HepG2 (cell line): ENCODE measurements around the gene KRTAP3-1. TPM values are rescaled to one million over a fixed set of nuclear protein-coding genes. Genes with fewer than 3 reads are reported as not detected.

ENCODE experiments used
- BRCA1 ChIP-seq: sonication (generic); formaldehyde crosslinking; IDR thresholded peaks from 2 replicates; pipeline ENCODE4 v1.4.0; 2020; ENCODE audit warnings: missing genetic modification reagents
- E2F1 ChIP-seq: sonication (generic); formaldehyde crosslinking; IDR thresholded peaks from 2 replicates; pipeline ENCODE4 v1.5.0; 2020; ENCODE audit warnings: missing genetic modification reagents
- ETS1 ChIP-seq: sonication (generic); formaldehyde crosslinking; IDR thresholded peaks from 2 replicates; pipeline ENCODE4 v1.4.0; 2020; ENCODE audit warnings: missing genetic modification reagents
- GABPB1 ChIP-seq: IDR thresholded peaks from 2 replicates; pipeline ENCODE4 v1.6.1; 2016; ENCODE audit warnings: mild to moderate bottlenecking, missing genetic modification reagents, moderate library complexity, missing compliant biosample characterization
- HOXA5 ChIP-seq: sonication (generic); formaldehyde crosslinking; IDR thresholded peaks from 2 replicates; pipeline ENCODE4 v1.4.0; 2020; ENCODE audit warnings: missing genetic modification reagents
- JUN ChIP-seq: sonication (generic); formaldehyde crosslinking; IDR thresholded peaks from 2 replicates; pipeline ENCODE4 v1.4.0; 2020; ENCODE audit warnings: mild to moderate bottlenecking, missing genetic modification reagents
- KAT7 ChIP-seq: IDR thresholded peaks from 2 replicates; pipeline ENCODE4 v1.6.1; 2018; ENCODE audit warnings: borderline replicate concordance, missing compliant biosample characterization
- NFE2 ChIP-seq: sonication (generic); formaldehyde crosslinking; IDR thresholded peaks from 2 replicates; pipeline ENCODE4 v1.4.0; 2020; ENCODE audit warnings: missing genetic modification reagents
- NFE2L1 ChIP-seq: sonication (generic); formaldehyde crosslinking; IDR thresholded peaks from 2 replicates; pipeline ENCODE4 v1.4.0; 2020; ENCODE audit warnings: missing genetic modification reagents, mild to moderate bottlenecking, borderline replicate concordance
- NFKB2 ChIP-seq: sonication (generic); formaldehyde crosslinking; IDR thresholded peaks from 2 replicates; pipeline ENCODE4 v1.4.0; 2020; ENCODE audit warnings: missing genetic modification reagents, borderline replicate concordance
- PHB2 ChIP-seq: fragments of 450-650 bp; IDR thresholded peaks from 2 replicates; pipeline ENCODE4 v1.6.1; 2018; ENCODE audit not compliant: partially characterized antibody
- POLR2AphosphoS2 ChIP-seq: IDR thresholded peaks from 2 replicates; pipeline ENCODE4 v1.6.1; 2011; ENCODE audit warnings: low read depth, low read length, improper control_type of control experiment
- PRDM10 ChIP-seq: sonication (generic); formaldehyde crosslinking; IDR thresholded peaks from 2 replicates; pipeline ENCODE4 v1.4.0; 2020; ENCODE audit warnings: low read depth, missing genetic modification reagents
- ZFP90 ChIP-seq: sonication (generic); formaldehyde crosslinking; IDR thresholded peaks from 2 replicates; pipeline ENCODE4 v1.8.0; 2022; ENCODE audit warnings: missing genetic modification reagents, mild to moderate bottlenecking, inconsistent platforms, borderline replicate concordance
- ZNF18 ChIP-seq: sonication (generic); formaldehyde crosslinking; IDR thresholded peaks from 2 replicates; pipeline ENCODE4 v1.8.0; 2022; ENCODE audit warnings: mild to moderate bottlenecking, missing genetic modification reagents; ENCODE audit not compliant: insufficient replicate concordance
- ZNF589 ChIP-seq: sonication (generic); formaldehyde crosslinking; conservative IDR thresholded peaks from 2 replicates; pipeline ENCODE4 v1.8.0; 2022; ENCODE audit warnings: mild to moderate bottlenecking, moderate library complexity, missing genetic modification reagents
- ZNF660 ChIP-seq: sonication (generic); formaldehyde crosslinking; IDR thresholded peaks from 2 replicates; pipeline ENCODE4 v1.5.1; 2020; ENCODE audit warnings: mild to moderate bottlenecking, low read depth, missing genetic modification reagents, borderline replicate concordance
- polyA plus RNA-seq, 8 experiments: library from polyadenylated mRNA; depleted of rRNA in 3 of 8; stranded (reverse) in 7 of 8; unstranded in 1 of 8; fragments of >200 nt; fragmentation: Illumina TruSeq in 4 of 8; extraction: Trizol in 4 of 8; gene quantifications; 2 replicates each; pipeline versions ENCODE4 v1.2.1 to v1.2.3, GENCODE V29; 2011 to 2016; ENCODE audit warnings: low read depth in 4 of 8, missing spikeins in 1 of 8, mixed read lengths in 1 of 8; ENCODE audit not compliant: insufficient read depth in 1 of 8
- total RNA-seq, 5 experiments: library from RNA; depleted of rRNA; stranded (reverse); fragments of >200 nt; fragmentation: Illumina TruSeq; extraction: Trizol; gene quantifications; 2 replicates each; pipeline ENCODE4 v1.2.3, GENCODE V29; 2016; ENCODE audit warnings: low read depth in 1 of 5
- TF ChIP-seq, protein P1 (sequence below): sonication (generic); formaldehyde crosslinking; IDR thresholded peaks from 2 replicates; pipeline ENCODE4 v1.4.0; 2020; ENCODE audit warnings: missing genetic modification reagents
- TF ChIP-seq, protein P2 (sequence below): sonication (generic); formaldehyde crosslinking; conservative IDR thresholded peaks from 2 replicates; pipeline ENCODE4 v1.5.0; 2020; ENCODE audit warnings: missing genetic modification reagents

KRTAP3-1 gene
- total and polyA plus RNA-seq, 2 of the 13 experiments (the other 11 are each of a cell fraction or from before 2014, with no cell fraction given), result 0.29 to 3.7 TPM

DNA sequence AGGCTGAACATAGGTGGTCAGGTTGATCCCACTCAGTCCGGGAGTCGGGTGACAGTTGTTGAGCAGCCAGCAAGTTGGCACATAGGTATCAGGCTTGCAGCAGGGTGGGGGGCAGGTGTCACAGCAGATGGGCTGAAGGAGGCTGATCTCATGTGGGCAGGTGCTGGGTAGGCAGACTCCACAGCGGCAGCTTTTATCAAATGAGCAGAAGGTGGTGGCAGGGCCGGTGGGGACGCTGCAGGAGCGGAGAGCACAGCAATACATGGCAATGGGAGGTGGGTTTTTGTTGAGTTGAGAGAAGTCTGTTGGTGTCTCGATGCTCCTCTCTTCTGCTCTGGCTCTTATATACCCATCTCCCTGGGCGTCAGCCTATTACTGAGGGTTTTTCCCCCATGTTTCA, at the start of gene KRTAP3-1 (continued):
- TF ChIP-seq PRDM10 (CRISPR knock-in tag) (no peak), E2F1 (CRISPR knock-in tag) (no peak), ZNF18 (CRISPR knock-in tag) (no peak), HOXA5 (CRISPR knock-in tag) (no peak), NFE2L1 (CRISPR knock-in tag) (no peak), KAT7 (CRISPR knock-in tag) (0 out of 2 replicates have a peak, but pooled peaks have one; percentile 33), POLR2AphosphoS2 (no peak), ZFP90 (CRISPR knock-in tag) (0 out of 2 replicates have a peak, but pooled peaks have one; percentile 16), ZNF660 (no peak), JUN (CRISPR knock-in tag) (no peak), ZNF589 (0 out of 2 replicates have a peak, but pooled peaks have one; percentile 35), NFE2 (CRISPR knock-in tag) (no peak), ETS1 (CRISPR knock-in tag) (no peak), PHB2 (no peak), NFKB2 (CRISPR knock-in tag) (0 out of 2 replicates have a peak, but pooled peaks have one; percentile 47), GABPB1 (CRISPR knock-in tag) (no peak), BRCA1 (CRISPR knock-in tag) (no peak)
- TF ChIP-seq, protein P1, sequence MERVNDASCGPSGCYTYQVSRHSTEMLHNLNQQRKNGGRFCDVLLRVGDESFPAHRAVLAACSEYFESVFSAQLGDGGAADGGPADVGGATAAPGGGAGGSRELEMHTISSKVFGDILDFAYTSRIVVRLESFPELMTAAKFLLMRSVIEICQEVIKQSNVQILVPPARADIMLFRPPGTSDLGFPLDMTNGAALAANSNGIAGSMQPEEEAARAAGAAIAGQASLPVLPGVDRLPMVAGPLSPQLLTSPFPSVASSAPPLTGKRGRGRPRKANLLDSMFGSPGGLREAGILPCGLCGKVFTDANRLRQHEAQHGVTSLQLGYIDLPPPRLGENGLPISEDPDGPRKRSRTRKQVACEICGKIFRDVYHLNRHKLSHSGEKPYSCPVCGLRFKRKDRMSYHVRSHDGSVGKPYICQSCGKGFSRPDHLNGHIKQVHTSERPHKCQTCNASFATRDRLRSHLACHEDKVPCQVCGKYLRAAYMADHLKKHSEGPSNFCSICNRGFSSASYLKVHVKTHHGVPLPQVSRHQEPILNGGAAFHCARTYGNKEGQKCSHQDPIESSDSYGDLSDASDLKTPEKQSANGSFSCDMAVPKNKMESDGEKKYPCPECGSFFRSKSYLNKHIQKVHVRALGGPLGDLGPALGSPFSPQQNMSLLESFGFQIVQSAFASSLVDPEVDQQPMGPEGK (CRISPR knock-in tag), result no peak
- TF ChIP-seq, protein P2, sequence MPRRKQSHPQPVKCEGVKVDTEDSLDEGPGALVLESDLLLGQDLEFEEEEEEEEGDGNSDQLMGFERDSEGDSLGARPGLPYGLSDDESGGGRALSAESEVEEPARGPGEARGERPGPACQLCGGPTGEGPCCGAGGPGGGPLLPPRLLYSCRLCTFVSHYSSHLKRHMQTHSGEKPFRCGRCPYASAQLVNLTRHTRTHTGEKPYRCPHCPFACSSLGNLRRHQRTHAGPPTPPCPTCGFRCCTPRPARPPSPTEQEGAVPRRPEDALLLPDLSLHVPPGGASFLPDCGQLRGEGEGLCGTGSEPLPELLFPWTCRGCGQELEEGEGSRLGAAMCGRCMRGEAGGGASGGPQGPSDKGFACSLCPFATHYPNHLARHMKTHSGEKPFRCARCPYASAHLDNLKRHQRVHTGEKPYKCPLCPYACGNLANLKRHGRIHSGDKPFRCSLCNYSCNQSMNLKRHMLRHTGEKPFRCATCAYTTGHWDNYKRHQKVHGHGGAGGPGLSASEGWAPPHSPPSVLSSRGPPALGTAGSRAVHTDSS (CRISPR knock-in tag), result no peak
